ENCODE measurements around the gene FEM1C. TPM values are rescaled to one million over a fixed set of nuclear protein-coding genes. Genes with fewer than 3 reads are reported as not detected.

FEM1C gene
- total and polyA plus RNA-seq, 9 of the 15 experiments (the other 6 are each of a cell fraction or from before 2014, with no cell fraction given) = 1.4 to 9.3 (median 4.3) TPM

GRCh38 chr5:115531380-115531779 lies 13.2 kb downstream of the FEM1C start:
- Histone ChIP-seq H4K20me1 (replicated peaks; ENCODE audit: control insufficient read depth, insufficient read depth, low read length) (no peaks in the 10 kb centered on the region), H3K4me2 (ENCODE audit: insufficient read depth, low read length) (no peak overlapping the region), H3K9ac (ENCODE audit: insufficient read depth in 1 of 2, low read depth in 2 of 2, low read length in 2 of 2) (no peak overlapping the region), H2AFZ (ENCODE audit: low read depth, low read length) (no peak overlapping the region), H3K27ac (ENCODE audit: extremely low read depth, low read depth, low read length) (no peak overlapping the region), H3K4me3 (no peak overlapping the region), H3K4me1 (replicated peaks in 1 of 2; ENCODE audit: control insufficient read depth in 2 of 2, insufficient read depth in 2 of 2, low read length in 2 of 2) (no peaks in the 10 kb centered on the region), H3K36me3 (ENCODE audit: control insufficient read depth, insufficient read depth, low read length) (peaks cover 27% of the 10 kb centered on the region), H3K79me2 (ENCODE audit: control insufficient read depth, insufficient read depth, low read length) (peaks cover 89% of the 10 kb centered on the region), H3K9me1 (ENCODE audit: control insufficient read depth, insufficient read depth, low read length) (no peaks in the 10 kb centered on the region), H3K27me3 (ENCODE audit: control insufficient read depth in 2 of 2, insufficient read depth in 2 of 2, low read length in 2 of 2) (no peaks in the 10 kb centered on the region), H3K9me3 (replicated peaks; ENCODE audit: control insufficient read depth, insufficient read depth, low read depth, low read length) (no peaks in the 10 kb centered on the region)
- in situ Hi-C loops (cut with MboI) (no loop called here), intact Hi-C loops (cut with micrococcal nuclease) (no loop called here)
- WGBS (ENCODE audit: insufficient coverage, low coverage, missing lambda C conversion rate) = 92% methylated on average over 3 of the region's 3 CpGs
- DNase-seq (ENCODE audit: extremely low read depth in 1 of 4, low spot score in 3 of 4) = no peak
- POLR2A ChIA-PET = no interaction called here
- no peak for FAIRE-seq
- TF ChIP-seq POLR2A (conservative IDR thresholded peaks at IDR 0.05) (no peak), FOS (IDR thresholded peaks at IDR 0.05; ENCODE audit: extremely low read depth, insufficient read length) (no peak), PHB2 (IDR thresholded peaks at IDR 0.05; ENCODE audit: low read depth) (no peak), KAT7 (CRISPR knock-in tag; IDR thresholded peaks at IDR 0.05; ENCODE audit: borderline replicate concordance) (no peak), CBFB (CRISPR knock-in tag; IDR thresholded peaks at IDR 0.05) (no peak), BCOR (IDR thresholded peaks at IDR 0.05) (no peak), RERE (CRISPR knock-in tag; IDR thresholded peaks at IDR 0.05; ENCODE audit: borderline replicate concordance) (no peak), ETV6 (IDR thresholded peaks at IDR 0.05; ENCODE audit: borderline replicate concordance in 1 of 2, low read depth in 2 of 2, low read length in 1 of 2) (no peak), ETV6 (CRISPR knock-in tag; IDR thresholded peaks at IDR 0.05; ENCODE audit: borderline replicate concordance) (no peak)
- CTCF ChIA-PET (ENCODE audit: low intra/inter-chr PET ratio) = no interaction called here
- no TSS peak for BruUV-seq (replicated peaks)
- peak; percentile 23; the same call in 2 of the 3 replicates for ATAC-seq
